Prostate gland (tissue), 2 donors: ENCODE data around the gene NEK1. TPM values are rescaled to one million over a fixed set of nuclear protein-coding genes. Genes with fewer than 3 reads are reported as not detected.
"Not testable (repeated sequence)": the region's sequence is repeated elsewhere in the genome, so short reads cannot be mapped to it uniquely, and the experiment has no call there.

Experiments
- DNase-seq: peaks from one replicate; pipeline ENCODE4 v3.0.0-alpha.2; 2019; ENCODE audit warnings: low spot score
- H3K27ac ChIP-seq, 2 donors: fragments of 200-600 bp; sonication (generic); 2 replicates each; pipeline ENCODE4 v1.5.1; 2017 to 2019
- H3K27me3 ChIP-seq: fragments of 200-600 bp; sonication (generic); replicated peaks from 2 replicates; pipeline ENCODE4 v1.5.1; 2019; ENCODE audit not compliant: insufficient read depth
- H3K36me3 ChIP-seq, 2 donors: fragments of 200-600 bp; sonication (generic); 1 replicate in 1 of 2; 2 replicates in 1 of 2; pipeline versions ENCODE4 v1.5.1 to v1.8.1; 2017 to 2019
- H3K4me1 ChIP-seq: fragments of 200-600 bp; sonication (generic); replicated peaks from 2 replicates; pipeline ENCODE4 v1.5.1; 2019
- H3K4me3 ChIP-seq, 2 donors: fragments of 200-600 bp; sonication (generic); 2 replicates each; pipeline ENCODE4 v1.5.1; 2017 to 2019
- H3K9me3 ChIP-seq: fragments of 200-600 bp; sonication (generic); 2 replicates; pipeline ENCODE4 v1.5.1; 2017
- POLR2A ChIP-seq: fragments of 450-650 bp; IDR thresholded peaks from one replicate; pipeline ENCODE4 v1.6.1; 2016; ENCODE audit warnings: antibody characterized with exemption, mild to moderate bottlenecking
- POLR2AphosphoS5 ChIP-seq: sonication (generic); formaldehyde crosslinking; IDR thresholded peaks from one replicate; pipeline ENCODE4 v1.6.1; 2017; ENCODE audit warnings: antibody characterized with exemption
- WGBS: methylation state at CpG from one replicate; pipeline ENCODE4 v1.1.5; 2018; 5-methylcytosine and 5-hydroxymethylcytosine counted together
- intact Hi-C: fragments of 100-400 bp; cut with DNase I; formaldehyde crosslinking; loops from one replicate; pipeline ENCODE4 v1.14.2; 2022
- total RNA-seq, 2 donors: library from RNA; depleted of rRNA; stranded (reverse); fragments of >200 nt; gene quantifications; one replicate each; pipeline ENCODE4 v1.1.0, GENCODE V29; 2016
- TF ChIP-seq, protein P1 (sequence below), 4 experiments: fragments of 200-600 bp in 2 of 4; fragments of 450-650 bp in 2 of 4; sonication (generic) in 2 of 4; IDR thresholded peaks; 1 replicate in 3 of 4; 2 replicates in 1 of 4; pipeline ENCODE4 v1.5.1; 2016 to 2019; ENCODE audit warnings: antibody characterized with exemption in 4 of 4, mild to moderate bottlenecking in 2 of 4, moderate library complexity in 2 of 4

The NEK1 gene
- total RNA-seq, 2 donors from 2014 or later = 5.0 to 17.6 TPM

DNA sequence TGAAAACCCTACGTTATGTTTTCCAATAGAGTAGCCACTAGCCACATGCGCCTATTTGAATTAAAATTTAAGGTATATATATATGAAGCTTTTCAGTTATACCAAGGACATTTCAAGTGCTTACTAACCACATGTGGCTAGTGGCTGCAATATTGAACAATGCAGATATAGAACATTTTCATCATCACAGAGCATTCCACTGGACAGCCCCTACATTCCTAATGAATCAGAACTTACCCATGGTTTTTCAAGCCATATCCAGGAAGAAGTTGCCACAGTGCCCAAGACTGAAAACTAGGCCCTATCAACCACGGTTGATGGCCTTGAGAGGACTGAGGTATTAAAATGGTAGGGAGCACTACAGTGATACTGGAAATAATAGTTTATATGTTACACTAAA is 29.7 kb downstream of the NEK1 start:
- no peaks in the 10 kb centered on the region for H3K36me3 ChIP-seq

DNA sequence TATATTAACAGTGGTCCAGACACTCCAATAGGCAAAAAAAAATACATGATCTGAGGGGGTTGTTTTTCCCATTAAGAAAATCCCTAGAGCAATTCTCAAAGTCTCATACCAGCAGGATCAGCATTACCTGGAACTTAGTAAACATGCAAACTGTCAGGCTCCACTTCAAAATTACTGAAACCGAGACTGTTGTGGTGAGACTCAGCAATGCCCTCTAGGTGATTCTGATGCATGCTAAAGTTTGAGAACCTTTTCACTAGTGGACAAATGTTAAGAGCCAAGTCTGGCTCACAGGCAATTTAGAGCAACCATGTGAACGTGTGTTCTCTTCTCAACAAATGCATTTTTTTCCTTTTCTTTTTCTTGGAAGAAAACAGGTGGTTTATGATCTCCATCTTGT is 30.2 kb downstream of the NEK1 start:
- TF ChIP-seq POLR2AphosphoS5 = no peak
- TF ChIP-seq, protein P1, sequence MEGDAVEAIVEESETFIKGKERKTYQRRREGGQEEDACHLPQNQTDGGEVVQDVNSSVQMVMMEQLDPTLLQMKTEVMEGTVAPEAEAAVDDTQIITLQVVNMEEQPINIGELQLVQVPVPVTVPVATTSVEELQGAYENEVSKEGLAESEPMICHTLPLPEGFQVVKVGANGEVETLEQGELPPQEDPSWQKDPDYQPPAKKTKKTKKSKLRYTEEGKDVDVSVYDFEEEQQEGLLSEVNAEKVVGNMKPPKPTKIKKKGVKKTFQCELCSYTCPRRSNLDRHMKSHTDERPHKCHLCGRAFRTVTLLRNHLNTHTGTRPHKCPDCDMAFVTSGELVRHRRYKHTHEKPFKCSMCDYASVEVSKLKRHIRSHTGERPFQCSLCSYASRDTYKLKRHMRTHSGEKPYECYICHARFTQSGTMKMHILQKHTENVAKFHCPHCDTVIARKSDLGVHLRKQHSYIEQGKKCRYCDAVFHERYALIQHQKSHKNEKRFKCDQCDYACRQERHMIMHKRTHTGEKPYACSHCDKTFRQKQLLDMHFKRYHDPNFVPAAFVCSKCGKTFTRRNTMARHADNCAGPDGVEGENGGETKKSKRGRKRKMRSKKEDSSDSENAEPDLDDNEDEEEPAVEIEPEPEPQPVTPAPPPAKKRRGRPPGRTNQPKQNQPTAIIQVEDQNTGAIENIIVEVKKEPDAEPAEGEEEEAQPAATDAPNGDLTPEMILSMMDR (IDR thresholded peaks at IDR 0.05) = no peak
- TF ChIP-seq POLR2A = no peak
- 93% methylated on average over 2 of the region's 2 CpGs for WGBS
- intact Hi-C loops = no loop called here

More for the DNA sequence above, 29.7 kb downstream of the NEK1 start:
- intact Hi-C loops = no loop called here
- 95% methylated on average over 3 of the region's 3 CpGs for WGBS
- TF ChIP-seq POLR2AphosphoS5 (no peak), POLR2A (no peak)
- TF ChIP-seq, protein P1 (IDR thresholded peaks at IDR 0.05) = no peak
- H3K27me3 ChIP-seq = no peaks in the 10 kb centered on the region
- no peaks in the 10 kb centered on the region for H3K9me3 ChIP-seq
- no peaks in the 10 kb centered on the region for H3K4me1 ChIP-seq
- H3K4me3 ChIP-seq = no peak overlapping the region
- H3K27ac ChIP-seq = no peak overlapping the region
- no peak for DNase-seq

GRCh38 chr4:169573889-169574288 is 38.5 kb downstream of the NEK1 start:
- H3K27ac ChIP-seq = no peak overlapping the region
- H3K36me3 ChIP-seq = no peaks in the 10 kb centered on the region
- intact Hi-C loops = no loop called here
- WGBS = 97% methylated on average over 1 of the region's 1 CpG
- H3K27me3 ChIP-seq = no peaks in the 10 kb centered on the region
- TF ChIP-seq, protein P1 (IDR thresholded peaks at IDR 0.05) = no peak
- no peak for TF ChIP-seq POLR2AphosphoS5
- no peak for TF ChIP-seq POLR2A
- DNase-seq = no peak
- no peaks in the 10 kb centered on the region for H3K4me1 ChIP-seq
- no peaks in the 10 kb centered on the region for H3K9me3 ChIP-seq
- no peak overlapping the region for H3K4me3 ChIP-seq

More for the DNA sequence above, 30.2 kb downstream of the NEK1 start:
- Histone ChIP-seq H3K27ac (no peak overlapping the region), H3K27me3 (no peaks in the 10 kb centered on the region), H3K4me1 (no peaks in the 10 kb centered on the region), H3K4me3 (no peak overlapping the region), H3K36me3 (no peaks in the 10 kb centered on the region), H3K9me3 (no peaks in the 10 kb centered on the region)
- no peak for DNase-seq

- intact Hi-C loops = no loop called here
- Histone ChIP-seq H3K9me3 (no peaks in the 10 kb centered on the region), H3K4me3 (no peak overlapping the region), H3K36me3 (no peaks in the 10 kb centered on the region), H3K27ac (no peak overlapping the region), H3K4me1 (no peaks in the 10 kb centered on the region), H3K27me3 (no peaks in the 10 kb centered on the region)
- DNase-seq = no peak
- 64% methylated on average over 4 of the region's 4 CpGs for WGBS
- TF ChIP-seq, protein P1 (IDR thresholded peaks at IDR 0.05) = no peak
- no peak for TF ChIP-seq POLR2AphosphoS5
- TF ChIP-seq POLR2A = no peak
Measured at GRCh38 chr4:169571435-169571834, 40.9 kb downstream of the NEK1 start.

GRCh38 chr4:169571012-169571411 is 41.4 kb downstream of the NEK1 start:
- H3K36me3 ChIP-seq, intact Hi-C loops, H3K4me3 ChIP-seq, H3K27ac ChIP-seq, H3K27me3 ChIP-seq, H3K9me3 ChIP-seq, DNase-seq, H3K4me1 ChIP-seq: not testable (repeated sequence)
- WGBS = 100% methylated on average over 2 of the region's 3 CpGs

- DNase-seq, H3K27me3 ChIP-seq, H3K27ac ChIP-seq, H3K36me3 ChIP-seq, H3K9me3 ChIP-seq, H3K4me1 ChIP-seq, H3K4me3 ChIP-seq, intact Hi-C loops: not testable (repeated sequence)
- WGBS = 98% methylated on average over 8 of the region's 26 CpGs
Measured at GRCh38 chr4:169570266-169570665, 42.1 kb downstream of the NEK1 start.

DNA sequence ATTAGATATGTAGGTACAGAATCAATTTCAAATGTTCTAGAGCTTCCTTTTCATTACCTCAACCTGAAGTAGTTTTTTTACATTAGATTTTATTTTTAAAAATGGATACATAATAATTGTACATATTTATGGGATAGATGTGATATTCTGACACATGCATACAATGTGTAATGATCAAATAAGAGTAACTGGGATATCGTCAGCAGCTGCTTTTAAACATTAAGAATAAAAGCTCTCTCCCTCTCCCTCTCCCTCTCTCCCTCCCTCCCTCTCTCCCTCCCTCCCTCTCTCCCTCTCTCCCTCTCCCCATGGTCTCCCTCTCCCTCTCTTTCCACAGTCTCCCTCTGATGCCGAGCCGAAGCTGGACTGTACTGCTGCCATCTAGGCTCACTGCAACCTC is 43.2 kb downstream of the NEK1 start:
- H3K9me3 ChIP-seq, H3K27me3 ChIP-seq, H3K4me3 ChIP-seq, DNase-seq, H3K27ac ChIP-seq, intact Hi-C loops, H3K4me1 ChIP-seq, H3K36me3 ChIP-seq: not testable (repeated sequence)
- WGBS = 97% methylated on average over 3 of the region's 3 CpGs
